Measurements from ENCODE around the gene MOCS1. TPM values are rescaled to one million over a fixed set of nuclear protein-coding genes. Genes with fewer than 3 reads are reported as not detected.

The MOCS1 gene
- total RNA-seq, 1 experiment from 2014 or later, result 13.7 TPM

GRCh38 chr6:39910744-39911143 lies 23.5 kb downstream of the MOCS1 start:
- DNase-seq (ENCODE audit: low read depth in 1 of 2, low spot score in 2 of 2), result no peak
- H3K27me3 ChIP-seq (replicated peaks), result no peaks in the 10 kb centered on the region
- no peak overlapping the region for H3K27ac ChIP-seq
- H3K36me3 ChIP-seq, result peaks cover 9% of the 10 kb centered on the region
- no peak overlapping the region for H3K4me3 ChIP-seq
- H3K9me3 ChIP-seq (replicated peaks), result no peaks in the 10 kb centered on the region
- H3K4me1 ChIP-seq (replicated peaks), result no peaks in the 10 kb centered on the region

GRCh38 chr6:39910164-39910563 lies 24.1 kb downstream of the MOCS1 start:
- Histone ChIP-seq H3K27ac (no peak overlapping the region), H3K27me3 (replicated peaks) (no peaks in the 10 kb centered on the region), H3K4me3 (no peak overlapping the region), H3K36me3 (peaks cover 7% of the 10 kb centered on the region), H3K4me1 (replicated peaks) (no peaks in the 10 kb centered on the region), H3K9me3 (replicated peaks) (no peaks in the 10 kb centered on the region)
- DNase-seq (ENCODE audit: low read depth in 1 of 2, low spot score in 2 of 2), result no peak

DNA sequence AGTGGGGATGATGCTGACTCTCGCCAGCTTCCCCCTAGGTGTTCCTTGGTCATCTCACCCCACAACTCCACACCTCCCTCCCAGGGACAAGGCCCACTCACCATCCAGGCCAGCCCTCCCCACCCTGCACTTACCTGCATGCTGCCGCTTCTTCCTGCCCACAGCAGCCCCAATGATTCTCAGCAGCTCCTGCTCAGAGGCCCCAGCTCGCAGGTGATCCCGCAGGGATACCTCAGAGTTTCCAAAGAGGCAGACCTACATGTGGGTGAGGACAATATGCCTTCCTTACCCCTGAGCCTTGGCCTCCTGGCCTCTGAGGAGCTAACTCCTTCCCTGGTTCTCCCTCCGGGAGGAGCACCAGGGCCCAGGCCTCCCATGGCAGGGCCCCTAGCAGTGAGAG lies 24.6 kb downstream of the MOCS1 start:
- Histone ChIP-seq H3K36me3 (peaks cover 6% of the 10 kb centered on the region), H3K27me3 (replicated peaks) (no peaks in the 10 kb centered on the region), H3K4me3 (no peak overlapping the region), H3K9me3 (replicated peaks) (no peaks in the 10 kb centered on the region), H3K4me1 (replicated peaks) (no peaks in the 10 kb centered on the region), H3K27ac (no peak overlapping the region)
- no peak for DNase-seq (ENCODE audit: low read depth in 1 of 2, low spot score in 2 of 2)

- no peak for DNase-seq (ENCODE audit: low read depth in 1 of 2, low spot score in 2 of 2)
- Histone ChIP-seq H3K27me3 (replicated peaks) (no peaks in the 10 kb centered on the region), H3K4me1 (replicated peaks) (no peaks in the 10 kb centered on the region), H3K9me3 (replicated peaks) (no peaks in the 10 kb centered on the region), H3K36me3 (peaks cover 6% of the 10 kb centered on the region), H3K4me3 (no peak overlapping the region), H3K27ac (no peak overlapping the region)
Observed at GRCh38 chr6:39908838-39909583, 25.3 kb downstream of the MOCS1 start.

GRCh38 chr6:39907871-39908575 lies 26.2 kb downstream of the MOCS1 start:
- no peak overlapping the region for H3K27ac ChIP-seq
- no peaks in the 10 kb centered on the region for H3K4me1 ChIP-seq (replicated peaks)
- no peaks in the 10 kb centered on the region for H3K9me3 ChIP-seq (replicated peaks)
- no peak for DNase-seq (ENCODE audit: low read depth in 1 of 2, low spot score in 2 of 2)
- H3K4me3 ChIP-seq, result no peak overlapping the region
- H3K27me3 ChIP-seq (replicated peaks), result no peaks in the 10 kb centered on the region
- peaks cover 1% of the 10 kb centered on the region for H3K36me3 ChIP-seq

DNA sequence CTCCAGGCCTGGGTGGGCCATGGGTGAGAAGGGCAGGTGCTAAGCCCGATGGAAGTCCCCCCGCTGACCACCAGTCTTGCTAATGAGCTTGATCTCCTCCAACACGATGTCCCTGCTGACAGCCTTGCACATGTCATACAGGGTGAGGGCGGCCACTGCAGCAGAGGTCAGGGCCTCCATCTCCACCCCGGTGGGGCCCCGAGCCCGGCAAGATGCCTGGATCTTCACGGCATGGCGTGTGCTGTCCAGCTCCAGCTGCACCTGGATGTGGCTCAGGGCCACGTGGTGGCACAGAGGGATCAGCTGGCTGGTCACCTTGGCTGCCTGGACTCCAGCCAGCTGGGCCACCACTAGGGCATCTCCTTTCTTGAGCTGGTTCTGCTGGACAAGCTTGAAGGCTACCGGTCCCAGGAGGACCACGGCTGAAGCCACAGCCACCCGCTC lies 27.9 kb downstream of the MOCS1 start:
- Histone ChIP-seq H3K4me1 (replicated peaks) (no peaks in the 10 kb centered on the region), H3K9me3 (replicated peaks) (no peaks in the 10 kb centered on the region), H3K27me3 (replicated peaks) (no peaks in the 10 kb centered on the region), H3K36me3 (no peaks in the 10 kb centered on the region), H3K4me3 (no peak overlapping the region), H3K27ac (no peak overlapping the region)
- no peak for DNase-seq (ENCODE audit: low read depth in 1 of 2, low spot score in 2 of 2)

DNA sequence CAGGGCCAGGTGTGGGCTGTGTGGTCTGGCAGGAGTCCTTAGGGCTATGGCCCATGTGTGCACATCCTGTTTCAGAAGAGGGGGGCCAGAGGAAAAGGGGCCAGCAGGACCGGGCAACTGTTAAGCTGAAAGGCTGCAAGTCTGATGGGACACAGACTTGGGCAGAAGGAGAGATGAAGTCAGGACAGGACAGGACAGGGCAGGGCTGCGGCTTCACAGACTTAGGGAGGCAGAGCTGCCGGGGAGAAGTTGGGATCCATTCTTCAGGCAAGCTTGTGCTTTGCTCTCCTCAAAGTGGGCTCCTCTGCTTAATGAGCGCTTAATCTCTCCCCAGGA lies 28.7 kb downstream of the MOCS1 start:
- no peaks in the 10 kb centered on the region for H3K9me3 ChIP-seq (replicated peaks)
- no peak overlapping the region for H3K27ac ChIP-seq
- no peak overlapping the region for H3K4me3 ChIP-seq
- H3K4me1 ChIP-seq (replicated peaks), result no peaks in the 10 kb centered on the region
- H3K27me3 ChIP-seq (replicated peaks), result no peaks in the 10 kb centered on the region
- DNase-seq (ENCODE audit: low read depth in 1 of 2, low spot score in 2 of 2), result no peak
- no peaks in the 10 kb centered on the region for H3K36me3 ChIP-seq

- H3K4me1 ChIP-seq (replicated peaks), result no peaks in the 10 kb centered on the region
- no peaks in the 10 kb centered on the region for H3K9me3 ChIP-seq (replicated peaks)
- DNase-seq (ENCODE audit: low read depth in 1 of 2, low spot score in 2 of 2), result no peak
Observed at GRCh38 chr6:39904946-39905639, 29.2 kb downstream of the MOCS1 start.

GRCh38 chr6:39903656-39904055 lies 30.6 kb downstream of the MOCS1 start:
- no peak for DNase-seq (ENCODE audit: low read depth in 1 of 2, low spot score in 2 of 2)
- no peaks in the 10 kb centered on the region for H3K36me3 ChIP-seq
- H3K4me1 ChIP-seq (replicated peaks), result no peaks in the 10 kb centered on the region
- no peaks in the 10 kb centered on the region for H3K9me3 ChIP-seq (replicated peaks)
- no peak overlapping the region for H3K4me3 ChIP-seq
- no peak overlapping the region for H3K27ac ChIP-seq
- no peaks in the 10 kb centered on the region for H3K27me3 ChIP-seq (replicated peaks)

More at GRCh38 chr6:39904946-39905639, 29.2 kb downstream of the MOCS1 start:
- no peak overlapping the region for H3K4me3 ChIP-seq
- H3K36me3 ChIP-seq, result no peaks in the 10 kb centered on the region
- no peak overlapping the region for H3K27ac ChIP-seq
- no peaks in the 10 kb centered on the region for H3K27me3 ChIP-seq (replicated peaks)

- no peaks in the 10 kb centered on the region for H3K9me3 ChIP-seq (replicated peaks)
- H3K4me1 ChIP-seq (replicated peaks), result no peaks in the 10 kb centered on the region
- H3K4me3 ChIP-seq, result no peak overlapping the region
- DNase-seq (ENCODE audit: low read depth in 1 of 2, low spot score in 2 of 2), result no peak
- H3K27me3 ChIP-seq (replicated peaks), result no peaks in the 10 kb centered on the region
- no peak overlapping the region for H3K27ac ChIP-seq
- no peaks in the 10 kb centered on the region for H3K36me3 ChIP-seq
Observed at GRCh38 chr6:39902786-39903465, 31.3 kb downstream of the MOCS1 start.

DNA sequence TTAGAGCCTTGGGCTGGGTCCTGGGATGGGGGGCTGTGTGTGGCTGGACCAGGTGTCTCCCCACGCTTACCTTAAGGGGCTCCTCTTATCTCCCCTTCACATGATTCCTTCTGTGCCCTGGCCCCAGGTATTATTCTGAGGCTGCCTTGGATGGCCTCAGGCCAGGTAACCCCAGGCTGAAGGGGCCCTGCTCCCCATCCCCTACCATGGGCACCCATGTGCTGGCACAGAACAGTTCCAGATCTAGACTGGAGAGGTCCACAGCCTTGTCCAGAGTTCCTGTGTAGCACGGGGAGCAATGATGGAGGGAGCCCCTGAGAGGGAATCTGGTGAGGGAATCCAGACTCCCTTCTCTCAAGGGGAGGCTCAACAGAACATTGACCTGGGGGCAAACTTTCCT lies 32.1 kb downstream of the MOCS1 start:
- Histone ChIP-seq H3K36me3 (no peaks in the 10 kb centered on the region), H3K4me1 (replicated peaks) (no peaks in the 10 kb centered on the region), H3K27me3 (replicated peaks) (no peaks in the 10 kb centered on the region), H3K9me3 (replicated peaks) (no peaks in the 10 kb centered on the region), H3K4me3 (no peak overlapping the region), H3K27ac (no peak overlapping the region)
- no peak for DNase-seq (ENCODE audit: low read depth in 1 of 2, low spot score in 2 of 2)

DNA sequence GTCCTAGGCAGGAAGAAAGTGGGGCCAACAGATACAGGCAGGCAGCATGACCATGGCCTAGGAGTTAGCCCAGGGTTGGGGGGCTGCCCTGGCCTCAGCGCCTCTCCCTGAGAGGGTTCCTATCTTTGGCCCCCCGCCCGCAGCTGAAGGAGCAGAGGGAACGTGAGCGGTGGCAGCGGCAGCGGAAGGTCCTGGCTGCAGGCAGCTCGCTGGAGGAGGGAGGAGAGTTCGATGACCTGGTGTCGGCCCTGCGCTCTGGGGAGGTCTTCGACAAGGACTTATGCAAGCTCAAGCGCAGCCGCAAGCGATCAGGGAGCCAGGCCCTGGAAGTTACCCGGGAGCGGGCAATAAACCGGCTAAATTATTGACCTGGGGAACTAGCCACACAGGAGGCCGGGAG lies 32.6 kb downstream of the MOCS1 start:
- Histone ChIP-seq H3K4me1 (replicated peaks) (no peaks in the 10 kb centered on the region), H3K27me3 (replicated peaks) (no peaks in the 10 kb centered on the region), H3K27ac (no peak overlapping the region), H3K36me3 (no peaks in the 10 kb centered on the region), H3K4me3 (no peak overlapping the region), H3K9me3 (replicated peaks) (no peaks in the 10 kb centered on the region)
- DNase-seq (ENCODE audit: low read depth in 1 of 2, low spot score in 2 of 2), result no peak

GRCh38 chr6:39901116-39901655 lies 33.1 kb downstream of the MOCS1 start:
- no peak for DNase-seq (ENCODE audit: low read depth in 1 of 2, low spot score in 2 of 2)
- Histone ChIP-seq H3K4me3 (no peak overlapping the region), H3K9me3 (replicated peaks) (no peaks in the 10 kb centered on the region), H3K4me1 (replicated peaks) (no peaks in the 10 kb centered on the region), H3K27me3 (replicated peaks) (no peaks in the 10 kb centered on the region), H3K27ac (no peak overlapping the region), H3K36me3 (no peaks in the 10 kb centered on the region)

Measured in SJSA1 (cell line).